IPS-11a (cell line): ENCODE results near the gene ATP11A.
"Not testable (repeated sequence)": the region's sequence is repeated elsewhere in the genome, so short reads cannot be mapped to it uniquely, and the experiment has no call there.

Experiments used
- H3K4me3 ChIP-seq: one replicate; pipeline ENCODE4 v1.5.1; 2013; ENCODE audit warnings: low read depth, low read length, control low read depth

ATP11A gene

DNA sequence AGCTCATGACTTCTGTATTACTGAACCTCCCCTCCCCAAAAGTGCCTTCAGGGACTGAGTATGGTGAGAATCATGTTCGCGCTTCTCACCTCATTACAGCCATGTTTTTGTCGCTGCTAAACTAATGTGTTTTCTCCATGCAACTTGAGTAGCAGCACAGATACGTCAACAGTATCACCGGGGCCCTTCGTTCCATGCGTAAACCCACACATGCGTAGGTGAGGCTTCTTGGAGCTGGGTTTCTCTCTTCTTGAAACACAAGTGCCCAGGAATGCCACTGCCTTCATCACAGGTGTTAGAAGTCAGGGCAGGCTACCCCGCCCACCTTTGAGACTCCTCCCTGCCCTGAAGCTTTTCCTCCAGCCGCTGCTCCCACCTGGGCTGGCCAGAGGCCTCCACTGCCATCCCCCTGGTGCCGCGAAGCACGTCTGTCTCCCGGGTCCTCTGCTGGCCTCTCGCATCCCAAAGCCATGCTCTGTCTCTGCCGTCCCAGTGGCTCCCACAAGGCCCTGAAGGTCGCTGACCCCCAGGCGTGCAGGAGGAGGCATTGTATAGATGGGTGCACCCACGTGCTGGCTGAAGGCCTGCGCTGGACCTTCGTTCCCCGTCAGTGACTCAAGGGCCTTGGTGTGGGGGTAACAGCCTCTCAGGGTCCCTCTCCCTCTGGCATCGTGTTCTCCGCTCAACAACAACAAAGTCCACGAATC lies 143.9 kb downstream of the ATP11A start:
- no peak overlapping the region for H3K4me3 ChIP-seq

DNA sequence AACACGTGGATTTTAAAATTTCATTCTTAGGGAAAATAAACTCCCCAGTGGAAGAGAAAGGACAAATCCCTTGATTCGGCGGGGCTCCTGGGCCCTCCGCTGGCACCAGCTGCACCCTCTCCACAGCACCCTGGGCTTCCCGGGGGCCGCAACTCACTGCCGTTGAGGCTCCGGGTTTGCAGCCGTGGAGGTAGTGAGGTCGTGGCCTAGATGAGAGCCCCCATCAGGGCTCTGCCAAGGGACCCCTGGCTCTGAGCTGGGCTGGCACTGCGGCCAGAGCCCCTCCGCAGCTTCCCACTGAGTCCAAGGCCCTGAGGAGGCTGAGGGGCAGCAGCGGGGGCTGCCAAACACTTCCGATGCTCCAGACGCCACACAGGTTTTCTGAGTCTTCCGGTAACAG lies 145.5 kb downstream of the ATP11A start:
- H3K4me3 ChIP-seq = no peak overlapping the region

DNA sequence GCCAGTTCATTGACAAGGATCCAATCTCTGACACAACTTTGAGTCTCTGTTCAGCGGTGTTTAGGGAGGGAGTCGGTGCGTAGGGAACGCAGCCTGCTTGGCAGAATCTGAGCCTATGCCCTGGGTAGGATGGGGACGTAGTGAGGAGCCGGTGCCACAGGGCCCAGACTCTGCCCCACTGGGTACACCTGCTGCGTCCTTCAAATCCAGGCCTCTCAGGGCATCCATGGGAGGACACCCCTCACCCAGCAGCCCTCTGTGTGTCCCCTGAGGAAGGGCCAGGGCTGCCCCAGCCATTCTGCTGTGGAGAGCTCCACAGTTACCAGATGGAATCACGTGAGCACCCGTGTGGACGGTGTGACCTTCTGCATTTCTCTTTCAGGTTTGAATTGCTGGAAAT lies 146.0 kb downstream of the ATP11A start:
- H3K4me3 ChIP-seq = no peak overlapping the region

DNA sequence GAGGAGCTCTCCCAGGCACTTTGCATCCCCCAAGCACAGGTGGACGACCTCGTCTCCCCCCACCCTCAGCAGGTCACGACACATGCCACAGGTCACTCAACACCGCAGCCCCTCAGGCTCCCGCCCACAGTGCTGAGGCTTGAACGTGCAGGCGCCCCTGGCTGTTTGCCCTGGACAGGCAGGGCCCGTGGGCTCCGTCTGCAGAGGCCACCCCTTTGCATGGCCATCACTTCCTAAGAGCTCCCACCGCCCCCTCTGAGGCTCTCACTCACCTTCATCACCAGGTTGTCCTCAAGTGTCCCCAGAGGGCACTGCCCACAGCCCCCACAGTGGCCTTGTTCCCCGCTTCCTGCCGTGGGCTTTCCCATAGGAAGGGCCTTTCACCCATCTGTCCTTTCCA lies 147.1 kb downstream of the ATP11A start:
- no peak overlapping the region for H3K4me3 ChIP-seq

DNA sequence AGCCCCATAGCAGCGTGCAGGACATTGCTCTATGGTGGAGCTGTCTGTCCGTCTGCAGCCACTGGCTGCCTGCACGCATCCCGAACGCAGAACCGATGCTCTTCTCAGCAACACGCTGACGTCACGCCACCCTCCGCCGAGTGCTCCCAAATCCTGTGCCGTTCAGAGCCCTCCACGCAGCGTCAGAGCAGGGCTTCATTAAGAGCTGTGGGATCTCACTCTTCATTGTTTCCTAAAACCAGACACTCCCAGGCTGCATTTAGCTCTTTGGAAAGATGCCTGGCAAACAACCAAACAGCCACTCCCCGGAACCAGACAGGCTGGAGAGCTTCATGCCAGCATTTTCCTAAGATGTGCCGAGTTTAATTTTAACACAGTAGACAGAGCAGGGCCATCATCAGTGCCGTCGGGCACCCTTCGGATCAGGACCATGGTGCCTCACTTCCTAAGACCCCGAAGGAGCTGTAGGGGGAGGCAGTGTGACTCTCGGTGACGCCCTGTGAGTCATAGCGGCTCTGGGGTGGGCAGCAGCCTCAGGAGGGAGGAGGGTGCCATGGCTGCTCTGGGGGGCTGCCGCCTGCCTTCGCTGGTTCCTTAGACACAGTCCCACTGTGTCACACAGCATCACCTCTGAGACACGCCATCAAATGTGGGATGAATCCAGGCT lies 147.7 kb downstream of the ATP11A start:
- no peak overlapping the region for H3K4me3 ChIP-seq

DNA sequence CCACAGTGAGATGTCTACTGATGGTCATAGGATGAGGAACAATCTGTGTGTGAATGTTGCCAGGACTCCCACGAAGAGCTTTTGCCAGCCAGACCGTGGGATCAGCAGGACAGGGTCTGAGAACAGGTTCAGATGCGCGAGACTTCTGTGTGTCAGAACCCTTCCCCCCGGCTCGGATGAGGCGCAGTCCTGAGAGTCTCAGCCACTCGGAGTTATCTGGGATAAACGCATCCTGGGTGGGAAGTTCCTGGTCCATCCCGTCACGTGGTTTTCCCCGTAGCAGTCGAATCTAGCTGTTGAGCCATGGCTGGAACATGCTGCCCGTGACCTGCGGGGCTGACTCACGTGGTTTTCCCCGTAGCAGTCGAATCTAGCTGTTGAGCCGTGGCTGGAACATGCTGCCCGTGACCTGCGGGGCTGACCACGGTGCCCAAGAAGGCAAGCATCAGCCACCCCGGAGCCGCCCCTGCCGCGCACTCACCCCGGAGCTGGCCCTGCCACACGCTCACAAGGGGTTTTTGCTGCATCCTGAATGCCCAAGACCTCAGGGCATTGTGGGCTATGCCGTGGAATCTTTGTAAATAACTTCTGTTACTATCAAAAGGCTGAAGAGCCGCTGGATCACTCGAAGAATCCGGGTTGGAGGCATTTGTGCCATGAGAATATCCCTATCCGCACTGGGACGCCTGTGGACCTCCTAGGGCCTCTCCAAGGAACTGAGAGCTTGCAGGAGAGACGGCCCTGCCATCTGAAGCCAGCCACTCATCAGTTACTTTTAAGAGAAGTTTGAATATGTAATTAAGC lies 148.4 kb downstream of the ATP11A start:
- H3K4me3 ChIP-seq = no peak overlapping the region

DNA sequence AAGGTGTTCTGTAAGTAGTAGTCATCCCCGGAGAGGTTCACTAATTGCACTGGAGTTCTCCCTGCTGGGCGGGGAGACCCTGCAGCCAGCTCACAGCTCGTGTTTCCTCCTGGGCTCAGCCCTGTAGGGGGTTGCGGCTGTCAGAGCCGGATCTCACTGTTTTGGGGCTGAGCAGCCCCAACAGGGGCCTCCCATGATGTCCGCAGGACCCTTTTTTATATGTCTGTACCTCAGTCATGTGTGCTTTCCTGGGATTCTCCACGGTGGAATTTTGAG lies 148.9 kb downstream of the ATP11A start:
- no peak overlapping the region for H3K4me3 ChIP-seq

DNA sequence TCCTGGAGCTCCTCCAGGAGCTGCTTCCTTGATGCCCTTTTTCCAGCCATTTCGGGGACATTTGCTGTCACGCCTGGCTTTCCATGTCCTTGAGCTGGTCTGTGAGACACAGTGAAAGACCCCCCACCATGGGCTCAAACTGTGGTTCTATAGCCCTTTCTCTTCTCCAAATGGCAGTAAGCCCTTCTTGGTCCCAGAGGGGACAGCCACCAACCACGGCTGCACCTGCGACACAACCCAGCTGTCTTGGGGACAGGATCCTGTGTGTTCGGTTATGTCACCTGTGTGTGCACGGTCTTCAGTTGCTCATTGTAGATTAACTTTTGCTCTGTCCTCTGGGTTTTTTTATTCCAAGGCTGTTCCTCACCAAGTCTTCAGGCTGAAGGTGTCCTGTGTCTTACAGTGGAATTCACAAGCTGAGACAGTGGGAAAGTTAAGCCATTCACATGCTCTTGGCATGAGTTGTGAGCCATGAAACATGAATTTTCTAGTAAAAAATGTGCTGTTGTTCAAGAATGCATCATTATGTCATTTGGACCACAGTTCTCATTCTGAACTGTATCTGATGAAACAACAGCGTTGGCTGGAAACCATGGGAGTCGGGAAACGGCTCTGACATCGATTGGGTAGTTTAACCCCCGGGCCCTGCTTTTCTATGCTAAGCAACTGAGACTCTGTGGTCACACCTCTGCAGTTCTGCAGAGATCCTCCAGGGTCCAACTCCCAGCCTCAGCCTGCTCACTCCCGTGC lies 149.7 kb downstream of the ATP11A start:
- no peak overlapping the region for H3K4me3 ChIP-seq

DNA sequence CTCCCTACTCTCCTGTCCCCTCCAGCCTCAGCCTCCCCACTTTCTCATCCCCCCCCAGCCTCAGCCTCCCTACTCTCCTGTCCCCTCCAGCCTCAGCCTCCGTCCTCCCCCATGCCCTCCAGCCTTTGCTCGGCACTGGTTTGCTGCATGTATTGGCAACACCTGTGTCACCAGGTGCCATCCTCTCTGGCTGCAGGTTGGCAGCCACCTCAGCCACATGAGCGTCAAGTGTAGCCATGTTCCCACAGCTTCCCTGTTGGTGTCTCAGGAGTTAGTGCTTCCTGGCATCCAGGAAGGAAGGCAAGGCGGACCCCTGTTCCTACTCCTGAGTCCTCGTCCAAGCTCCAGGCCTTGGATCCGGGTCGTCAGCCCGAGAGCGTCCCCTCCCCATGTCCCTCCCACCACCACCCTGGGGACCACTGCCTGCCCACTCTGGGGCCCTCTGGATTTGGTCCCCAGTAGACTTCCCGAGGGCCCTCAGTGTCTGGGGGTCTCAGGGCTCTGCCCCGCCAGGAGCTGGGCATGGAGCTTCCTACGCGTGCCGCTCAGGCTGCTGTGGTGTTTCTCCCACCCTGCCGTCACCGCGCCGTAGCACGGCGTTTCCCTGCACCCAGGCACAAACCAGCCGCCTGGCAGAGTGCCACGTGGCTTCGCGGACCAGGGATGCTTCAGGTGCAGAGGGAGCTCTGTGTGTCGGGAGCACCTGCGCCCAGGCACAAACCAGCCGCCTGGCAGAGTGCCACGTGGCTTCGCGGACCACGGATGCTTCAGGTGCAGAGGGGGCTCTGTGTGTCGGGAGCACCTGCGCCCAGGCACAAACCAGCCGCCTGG lies 150.8 kb downstream of the ATP11A start:
- no peak overlapping the region for H3K4me3 ChIP-seq

DNA sequence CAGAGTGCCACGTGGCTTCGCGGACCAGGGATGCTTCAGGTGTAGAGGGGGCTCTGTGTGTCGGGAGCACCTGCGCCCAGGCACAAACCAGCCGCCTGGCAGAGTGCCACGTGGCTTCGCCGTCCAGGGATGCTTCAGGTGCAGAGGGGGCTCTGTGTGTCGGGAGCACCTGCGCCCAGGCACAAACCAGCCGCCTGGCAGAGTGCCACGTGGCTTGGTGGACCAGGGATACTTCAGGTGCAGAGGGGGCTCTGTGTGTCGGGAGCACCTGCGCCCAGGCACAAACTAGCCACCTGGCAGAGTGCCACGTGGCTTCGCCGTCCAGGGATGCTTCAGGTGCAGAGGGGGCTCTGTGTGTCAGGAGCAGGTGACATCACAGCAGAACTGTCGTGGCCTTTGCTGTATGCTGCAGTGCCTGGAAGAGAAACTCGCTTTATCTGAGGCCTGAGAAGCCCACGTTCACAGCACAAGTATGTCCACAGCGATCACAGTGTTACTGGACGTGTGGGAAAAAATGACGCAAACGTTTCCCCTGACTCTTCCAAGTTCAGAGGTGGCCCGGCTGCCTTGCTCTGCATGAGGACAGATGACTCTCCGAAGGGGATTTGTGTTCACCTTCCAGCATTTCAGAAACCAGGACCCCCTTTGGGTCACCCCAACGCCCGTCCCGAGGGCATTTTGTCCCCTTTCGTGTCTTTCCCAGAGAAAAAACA lies 151.6 kb downstream of the ATP11A start:
- not testable (repeated sequence) for H3K4me3 ChIP-seq

DNA sequence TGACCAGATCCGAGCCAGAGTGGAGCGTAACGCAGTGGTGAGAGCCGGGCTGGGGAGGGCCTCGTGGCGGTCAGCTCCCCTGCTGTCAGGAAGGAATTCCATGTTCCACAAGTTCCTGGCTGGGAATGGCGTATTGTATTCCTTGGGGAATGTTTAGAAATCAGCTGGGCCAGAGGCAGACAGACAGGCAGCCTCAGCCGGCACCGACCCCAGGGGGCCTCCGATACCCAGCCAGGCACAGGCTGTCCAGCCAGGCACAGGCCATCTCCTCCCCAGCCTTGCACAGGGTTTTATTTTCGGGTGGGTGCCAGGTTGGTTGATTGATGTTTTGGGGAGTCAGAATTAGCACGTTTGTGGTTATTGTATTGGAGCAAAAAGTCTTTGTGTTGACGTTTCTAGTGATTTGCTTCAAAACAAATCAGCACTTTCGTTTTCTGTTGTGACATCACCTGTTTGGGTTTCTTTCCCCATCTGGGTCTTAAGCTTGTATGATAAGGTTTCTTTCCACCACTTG lies 152.6 kb downstream of the ATP11A start:
- no peak overlapping the region for H3K4me3 ChIP-seq

DNA sequence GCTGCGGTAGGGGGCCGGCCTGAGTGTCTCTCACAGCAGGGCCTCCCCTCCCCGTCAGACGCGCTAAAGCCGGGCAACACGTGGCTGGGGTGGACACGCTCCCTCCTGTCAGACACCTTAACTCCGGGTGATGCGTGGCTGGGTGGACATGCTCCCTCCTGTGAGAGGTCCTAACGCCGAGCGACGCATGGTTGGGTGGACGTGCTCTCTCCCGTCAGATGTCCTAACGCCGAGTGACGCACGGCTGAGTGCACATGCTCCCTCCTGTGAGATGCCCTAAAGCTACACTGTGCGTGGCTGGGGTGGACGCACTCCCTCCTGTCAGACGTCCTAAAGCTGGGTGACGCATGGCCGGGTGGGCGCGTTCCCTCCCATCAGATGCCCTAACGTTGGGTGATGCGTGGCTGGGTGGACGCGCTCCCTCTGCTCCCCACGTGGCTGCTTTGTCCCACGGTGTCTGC lies 153.1 kb downstream of the ATP11A start:
- H3K4me3 ChIP-seq = no peak overlapping the region

DNA sequence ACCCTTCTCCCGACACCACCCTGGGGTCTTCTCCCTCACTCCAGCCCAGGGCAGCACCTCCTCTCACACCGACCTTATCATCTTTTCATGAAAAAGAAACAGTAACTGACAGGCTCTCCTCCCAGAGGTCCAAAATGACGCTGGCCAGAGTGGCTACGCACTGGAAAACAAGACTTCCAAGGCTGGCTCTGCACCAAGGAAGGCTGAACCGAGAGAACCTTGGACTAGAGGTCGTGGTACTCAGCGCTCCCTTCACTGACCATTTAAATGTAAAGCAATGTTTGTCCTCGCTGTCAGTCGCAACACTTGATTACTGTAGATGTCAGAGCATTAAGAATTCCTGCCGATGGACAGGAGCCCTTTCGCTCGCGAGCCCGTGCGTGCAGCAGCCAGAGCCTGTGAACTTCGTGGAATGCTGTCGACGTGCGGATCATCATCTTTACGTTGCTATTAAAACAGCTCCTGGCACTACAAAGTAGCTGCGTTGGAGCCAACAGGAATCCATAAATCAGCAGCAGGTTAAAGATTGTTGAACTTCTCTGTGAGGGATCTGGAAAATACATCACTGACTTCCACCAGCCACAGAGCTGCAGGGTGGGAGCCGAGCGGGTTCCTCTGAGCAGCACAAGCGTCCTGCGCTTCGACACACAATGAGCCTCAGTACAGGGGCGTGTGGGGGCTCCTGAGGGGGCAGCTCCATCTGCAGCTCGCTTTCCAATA lies 153.7 kb downstream of the ATP11A start:
- no peak overlapping the region for H3K4me3 ChIP-seq

DNA sequence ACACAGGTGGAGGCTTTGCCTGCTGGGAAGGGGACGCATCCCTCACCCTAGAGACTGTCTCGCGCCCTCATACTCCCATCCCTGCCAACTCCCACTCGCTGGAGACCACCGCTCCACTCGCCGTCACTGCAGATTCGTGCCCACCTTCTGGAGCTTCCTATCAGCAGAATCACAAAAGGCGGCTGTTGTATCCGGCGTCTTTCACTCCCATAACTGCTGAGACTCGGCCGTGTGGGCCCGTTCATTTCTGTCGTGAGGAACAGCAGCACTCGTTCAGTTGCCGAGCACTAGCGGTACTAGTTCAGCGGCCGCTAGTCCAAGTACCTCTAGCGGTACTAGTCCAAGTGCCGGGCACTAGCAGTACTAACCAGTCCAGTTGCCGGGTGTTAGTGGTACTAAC lies 154.6 kb downstream of the ATP11A start:
- no peak overlapping the region for H3K4me3 ChIP-seq

DNA sequence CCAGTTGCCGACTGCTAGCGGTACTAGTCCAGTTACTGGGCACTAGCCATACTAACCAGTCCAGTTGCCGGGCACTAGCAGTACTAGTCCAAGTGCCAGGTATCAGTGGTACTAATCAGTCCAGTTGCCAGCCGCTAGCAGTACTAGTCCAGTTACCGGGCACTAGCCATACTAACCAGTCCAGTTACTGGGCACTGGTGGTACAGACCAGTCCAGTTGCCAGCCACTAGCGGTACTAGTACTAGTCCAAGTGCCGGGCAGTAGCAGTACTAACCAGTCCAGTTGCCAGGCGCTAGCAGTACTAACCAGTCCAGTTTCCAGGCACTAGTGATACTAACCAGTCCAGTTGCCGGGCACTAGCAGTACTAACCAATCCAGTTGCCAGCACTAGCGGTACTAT lies 155.0 kb downstream of the ATP11A start:
- H3K4me3 ChIP-seq = no peak overlapping the region

DNA sequence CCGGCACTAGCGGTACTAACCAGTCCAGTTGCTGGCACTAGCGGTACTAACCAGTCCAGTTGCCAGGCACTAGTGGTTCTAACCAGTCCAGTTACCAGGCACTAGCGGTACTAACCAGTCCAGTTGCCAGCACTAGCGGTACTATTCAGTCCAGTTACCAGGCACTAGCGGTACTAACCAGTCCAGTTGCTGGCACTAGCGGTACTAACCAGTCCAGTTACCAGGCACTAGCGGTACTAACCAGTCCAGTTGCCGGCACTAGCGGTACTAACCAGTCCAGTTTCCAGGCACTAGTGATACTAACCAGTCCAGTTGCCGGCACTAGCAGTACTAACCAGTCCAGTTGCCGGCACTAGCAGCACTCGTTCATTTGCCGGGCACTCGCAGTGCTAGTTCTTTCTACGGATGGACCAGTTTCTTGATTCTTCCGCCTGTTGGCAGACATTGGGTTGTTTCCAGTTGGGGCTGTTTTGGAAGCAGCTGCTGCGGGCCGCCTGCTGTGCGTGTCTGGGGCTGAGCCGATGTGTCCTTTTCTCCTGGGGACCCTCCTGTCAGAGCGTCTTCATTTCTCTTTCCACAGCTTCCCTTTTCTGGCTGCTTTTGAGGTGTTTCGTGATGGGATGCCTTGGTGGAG lies 155.8 kb downstream of the ATP11A start:
- no peak overlapping the region for H3K4me3 ChIP-seq

DNA sequence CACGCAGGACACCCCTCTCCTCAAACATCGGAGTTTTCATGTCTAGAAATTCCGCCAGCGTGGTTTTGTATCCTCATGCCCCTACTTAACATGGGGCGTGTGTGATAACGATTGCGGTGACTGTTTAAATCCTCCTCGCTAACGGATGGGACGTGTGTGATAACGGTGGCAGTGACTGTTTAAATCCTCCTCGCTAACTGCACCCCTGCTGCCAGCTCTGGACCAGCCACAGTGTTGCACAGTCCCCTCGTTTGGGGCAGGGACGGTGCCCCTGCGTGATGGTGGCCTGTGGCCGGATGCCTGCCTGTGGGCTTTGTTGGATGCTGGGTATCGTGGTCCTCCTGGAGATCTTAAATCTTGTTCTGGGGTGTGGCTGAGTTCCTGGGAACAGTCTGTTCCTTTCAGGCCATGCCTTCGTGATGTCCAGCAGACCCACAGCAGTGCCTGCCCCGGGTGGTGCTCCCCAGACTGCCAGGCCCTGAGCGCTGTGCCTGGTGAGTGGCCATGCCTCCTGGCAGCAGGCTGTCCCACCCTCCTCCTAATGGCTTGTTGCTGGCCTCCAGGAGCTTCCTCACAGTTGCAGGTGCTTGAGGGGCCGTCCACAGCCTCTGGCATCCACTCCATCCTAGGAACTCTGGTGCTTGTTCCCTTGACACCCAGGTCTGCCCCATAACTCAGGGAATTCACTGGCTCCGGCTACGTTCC lies 156.7 kb downstream of the ATP11A start:
- no peak overlapping the region for H3K4me3 ChIP-seq

DNA sequence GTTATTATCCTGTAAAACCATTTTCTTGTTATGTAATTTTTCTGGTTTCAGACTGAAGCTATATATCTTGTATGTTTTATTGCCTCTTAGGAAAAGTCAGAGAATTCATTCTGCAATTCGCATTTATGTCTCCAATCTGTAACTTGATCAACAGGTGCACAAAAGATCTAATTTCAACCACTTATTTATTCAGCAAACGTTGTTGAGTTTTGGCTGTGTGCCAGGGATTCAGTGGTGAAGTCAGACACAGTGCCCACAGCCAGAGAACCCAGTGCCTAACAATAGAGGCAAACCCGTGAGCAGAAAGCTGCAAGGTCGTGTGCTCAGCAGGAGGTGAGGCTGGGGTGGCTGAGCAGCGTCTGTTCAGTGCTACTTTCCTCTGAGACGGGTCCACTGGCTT lies 159.7 kb downstream of the ATP11A start:
- H3K4me3 ChIP-seq = no peak overlapping the region
